H1 (cell line): ENCODE results near the gene GLP1R. TPM values are rescaled to one million over a fixed set of nuclear protein-coding genes. Genes with fewer than 3 reads are reported as not detected.

Source experiments
- CBX8 ChIP-seq: fragments of 300-800, 300-1000 bp; sonication (generic); IDR thresholded peaks from 2 replicates; pipeline ENCODE4 v1.7.1; 2016; ENCODE audit warnings: low read depth, low read length, borderline replicate concordance
- CTBP2 ChIP-seq: IDR thresholded peaks from 2 replicates; pipeline ENCODE4 v1.7.0; 2011; ENCODE audit warnings: borderline replicate concordance, mild to moderate bottlenecking, moderate library complexity, mixed read lengths, low read length; ENCODE audit not compliant: insufficient read depth, insufficient read length
- HDAC6 ChIP-seq: IDR thresholded peaks from one replicate; pipeline ENCODE4 v1.7.1; 2012; ENCODE audit warnings: low read depth, mild to moderate bottlenecking, inconsistent platforms, low read length, moderate library complexity
- MAFK ChIP-seq: IDR thresholded peaks from 2 replicates; pipeline ENCODE4 v1.6.1; 2012; ENCODE audit warnings: low read depth, mild to moderate bottlenecking, improper control_type of control experiment, low read length
- SIRT6 ChIP-seq: IDR thresholded peaks from one replicate; pipeline ENCODE4 v1.7.1; 2012; ENCODE audit warnings: low read length, inconsistent platforms
- polyA plus RNA-seq, 7 experiments: library from polyadenylated mRNA; depleted of rRNA in 3 of 7; stranded (reverse) in 5 of 7; unstranded in 2 of 7; fragments of >200 nt in 5 of 7; fragments of 200-250 nt in 2 of 7; gene quantifications; 1 replicate in 5 of 7; 2 replicates in 1 of 7; 4 replicates in 1 of 7; pipeline versions ENCODE4 v1.2.1 to v1.2.3, GENCODE V29; 2011 to 2013; ENCODE audit warnings: missing spikeins in 2 of 7, mixed read lengths in 2 of 7
- total RNA-seq: library from RNA; stranded (reverse); fragmentation: NEBNext Ultra II Directional; extraction: Animal tissue kit (Norgen Biotek cat#: 25700); gene quantifications from 2 replicates; pipeline ENCODE4 v1.2.1, GENCODE V29; 2021
- TF ChIP-seq, protein P1 (sequence below): fragments of 300-600 bp; sonication (generic); IDR thresholded peaks from 2 replicates; pipeline ENCODE4 v1.7.1; 2012; ENCODE audit warnings: low read length, moderate library complexity, mild to moderate bottlenecking, inconsistent platforms; ENCODE audit not compliant: insufficient replicate concordance

Gene GLP1R
- total and polyA plus RNA-seq, 2 of the 8 experiments (the other 6 are each of a cell fraction or from before 2014, with no cell fraction given), result 2.6 to 2.7 TPM

DNA sequence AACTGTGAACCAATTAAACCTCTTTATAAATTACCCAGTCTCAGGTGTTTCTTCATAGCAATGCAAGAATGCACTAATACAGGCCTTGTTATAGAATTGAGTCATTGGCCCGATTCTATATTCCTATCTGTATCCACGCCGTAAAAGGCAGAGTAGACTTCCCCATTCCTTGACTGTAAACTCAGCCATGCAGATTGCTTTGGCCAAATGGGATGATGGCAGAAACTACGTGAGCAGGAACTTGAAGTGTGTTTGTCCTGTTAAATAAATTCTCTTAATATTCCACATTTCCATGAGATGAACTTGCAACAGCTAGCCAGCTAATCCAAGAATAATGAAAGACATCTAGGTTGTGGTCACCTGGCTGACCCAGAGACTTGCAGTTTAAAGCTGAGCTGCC lies 70.3 kb downstream of the GLP1R start (continued):
- TF ChIP-seq, protein P1, sequence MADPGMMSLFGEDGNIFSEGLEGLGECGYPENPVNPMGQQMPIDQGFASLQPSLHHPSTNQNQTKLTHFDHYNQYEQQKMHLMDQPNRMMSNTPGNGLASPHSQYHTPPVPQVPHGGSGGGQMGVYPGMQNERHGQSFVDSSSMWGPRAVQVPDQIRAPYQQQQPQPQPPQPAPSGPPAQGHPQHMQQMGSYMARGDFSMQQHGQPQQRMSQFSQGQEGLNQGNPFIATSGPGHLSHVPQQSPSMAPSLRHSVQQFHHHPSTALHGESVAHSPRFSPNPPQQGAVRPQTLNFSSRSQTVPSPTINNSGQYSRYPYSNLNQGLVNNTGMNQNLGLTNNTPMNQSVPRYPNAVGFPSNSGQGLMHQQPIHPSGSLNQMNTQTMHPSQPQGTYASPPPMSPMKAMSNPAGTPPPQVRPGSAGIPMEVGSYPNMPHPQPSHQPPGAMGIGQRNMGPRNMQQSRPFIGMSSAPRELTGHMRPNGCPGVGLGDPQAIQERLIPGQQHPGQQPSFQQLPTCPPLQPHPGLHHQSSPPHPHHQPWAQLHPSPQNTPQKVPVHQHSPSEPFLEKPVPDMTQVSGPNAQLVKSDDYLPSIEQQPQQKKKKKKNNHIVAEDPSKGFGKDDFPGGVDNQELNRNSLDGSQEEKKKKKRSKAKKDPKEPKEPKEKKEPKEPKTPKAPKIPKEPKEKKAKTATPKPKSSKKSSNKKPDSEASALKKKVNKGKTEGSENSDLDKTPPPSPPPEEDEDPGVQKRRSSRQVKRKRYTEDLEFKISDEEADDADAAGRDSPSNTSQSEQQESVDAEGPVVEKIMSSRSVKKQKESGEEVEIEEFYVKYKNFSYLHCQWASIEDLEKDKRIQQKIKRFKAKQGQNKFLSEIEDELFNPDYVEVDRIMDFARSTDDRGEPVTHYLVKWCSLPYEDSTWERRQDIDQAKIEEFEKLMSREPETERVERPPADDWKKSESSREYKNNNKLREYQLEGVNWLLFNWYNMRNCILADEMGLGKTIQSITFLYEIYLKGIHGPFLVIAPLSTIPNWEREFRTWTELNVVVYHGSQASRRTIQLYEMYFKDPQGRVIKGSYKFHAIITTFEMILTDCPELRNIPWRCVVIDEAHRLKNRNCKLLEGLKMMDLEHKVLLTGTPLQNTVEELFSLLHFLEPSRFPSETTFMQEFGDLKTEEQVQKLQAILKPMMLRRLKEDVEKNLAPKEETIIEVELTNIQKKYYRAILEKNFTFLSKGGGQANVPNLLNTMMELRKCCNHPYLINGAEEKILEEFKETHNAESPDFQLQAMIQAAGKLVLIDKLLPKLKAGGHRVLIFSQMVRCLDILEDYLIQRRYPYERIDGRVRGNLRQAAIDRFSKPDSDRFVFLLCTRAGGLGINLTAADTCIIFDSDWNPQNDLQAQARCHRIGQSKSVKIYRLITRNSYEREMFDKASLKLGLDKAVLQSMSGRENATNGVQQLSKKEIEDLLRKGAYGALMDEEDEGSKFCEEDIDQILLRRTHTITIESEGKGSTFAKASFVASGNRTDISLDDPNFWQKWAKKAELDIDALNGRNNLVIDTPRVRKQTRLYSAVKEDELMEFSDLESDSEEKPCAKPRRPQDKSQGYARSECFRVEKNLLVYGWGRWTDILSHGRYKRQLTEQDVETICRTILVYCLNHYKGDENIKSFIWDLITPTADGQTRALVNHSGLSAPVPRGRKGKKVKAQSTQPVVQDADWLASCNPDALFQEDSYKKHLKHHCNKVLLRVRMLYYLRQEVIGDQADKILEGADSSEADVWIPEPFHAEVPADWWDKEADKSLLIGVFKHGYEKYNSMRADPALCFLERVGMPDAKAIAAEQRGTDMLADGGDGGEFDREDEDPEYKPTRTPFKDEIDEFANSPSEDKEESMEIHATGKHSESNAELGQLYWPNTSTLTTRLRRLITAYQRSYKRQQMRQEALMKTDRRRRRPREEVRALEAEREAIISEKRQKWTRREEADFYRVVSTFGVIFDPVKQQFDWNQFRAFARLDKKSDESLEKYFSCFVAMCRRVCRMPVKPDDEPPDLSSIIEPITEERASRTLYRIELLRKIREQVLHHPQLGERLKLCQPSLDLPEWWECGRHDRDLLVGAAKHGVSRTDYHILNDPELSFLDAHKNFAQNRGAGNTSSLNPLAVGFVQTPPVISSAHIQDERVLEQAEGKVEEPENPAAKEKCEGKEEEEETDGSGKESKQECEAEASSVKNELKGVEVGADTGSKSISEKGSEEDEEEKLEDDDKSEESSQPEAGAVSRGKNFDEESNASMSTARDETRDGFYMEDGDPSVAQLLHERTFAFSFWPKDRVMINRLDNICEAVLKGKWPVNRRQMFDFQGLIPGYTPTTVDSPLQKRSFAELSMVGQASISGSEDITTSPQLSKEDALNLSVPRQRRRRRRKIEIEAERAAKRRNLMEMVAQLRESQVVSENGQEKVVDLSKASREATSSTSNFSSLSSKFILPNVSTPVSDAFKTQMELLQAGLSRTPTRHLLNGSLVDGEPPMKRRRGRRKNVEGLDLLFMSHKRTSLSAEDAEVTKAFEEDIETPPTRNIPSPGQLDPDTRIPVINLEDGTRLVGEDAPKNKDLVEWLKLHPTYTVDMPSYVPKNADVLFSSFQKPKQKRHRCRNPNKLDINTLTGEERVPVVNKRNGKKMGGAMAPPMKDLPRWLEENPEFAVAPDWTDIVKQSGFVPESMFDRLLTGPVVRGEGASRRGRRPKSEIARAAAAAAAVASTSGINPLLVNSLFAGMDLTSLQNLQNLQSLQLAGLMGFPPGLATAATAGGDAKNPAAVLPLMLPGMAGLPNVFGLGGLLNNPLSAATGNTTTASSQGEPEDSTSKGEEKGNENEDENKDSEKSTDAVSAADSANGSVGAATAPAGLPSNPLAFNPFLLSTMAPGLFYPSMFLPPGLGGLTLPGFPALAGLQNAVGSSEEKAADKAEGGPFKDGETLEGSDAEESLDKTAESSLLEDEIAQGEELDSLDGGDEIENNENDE, result no peak
- TF ChIP-seq CTBP2 (no peak), SIRT6 (no peak), HDAC6 (no peak), MAFK (no peak), CBX8 (no peak)
- TF ChIP-seq, all 59 proteins: peak for 0
